HG02884 (cell line): Measurements from ENCODE around the gene RYR1.
A peak's percentile ranks its signal among the peaks of the same experiment; 100 is the strongest.
"Not testable (repeated sequence)": the region's sequence is repeated elsewhere in the genome, so short reads cannot be mapped to it uniquely, and the experiment has no call there.

Experiments used
- ATAC-seq: cut with Tn5 transposase; IDR thresholded peaks from one replicate; pipeline ENCODE4 v1.9.1; 2021; ENCODE audit warnings: mild to moderate bottlenecking, moderate library complexity; ENCODE audit not compliant: unreplicated experiment

RYR1 gene

GRCh38 chr19:38559428-38560401 is 126.2 kb downstream of the RYR1 start:
- ATAC-seq, result peak; percentile 68

- no peak for ATAC-seq
These were observed 127.6 kb downstream of the RYR1 start for GRCh38 chr19:38561053-38561606.

GRCh38 chr19:38561658-38562057 is 128.2 kb downstream of the RYR1 start:
- ATAC-seq, result no peak

GRCh38 chr19:38562096-38562495 is 128.6 kb downstream of the RYR1 start:
- no peak for ATAC-seq

- no peak for ATAC-seq
These were observed 130.0 kb downstream of the RYR1 start for GRCh38 chr19:38563475-38563874.

GRCh38 chr19:38564981-38565690 is 131.6 kb downstream of the RYR1 start:
- no peak for ATAC-seq

GRCh38 chr19:38565691-38566105 is 132.2 kb downstream of the RYR1 start:
- ATAC-seq, result no peak

- no peak for ATAC-seq
These were observed 136.0 kb downstream of the RYR1 start for GRCh38 chr19:38569368-38569983.

GRCh38 chr19:38571682-38572081 is 138.2 kb downstream of the RYR1 start:
- no peak for ATAC-seq

- no peak for ATAC-seq
These were observed 144.3 kb downstream of the RYR1 start for GRCh38 chr19:38577826-38578225.

- not testable (repeated sequence) for ATAC-seq
These were observed 145.8 kb downstream of the RYR1 start for GRCh38 chr19:38579304-38579703.

- ATAC-seq, result no peak
These were observed 146.6 kb downstream of the RYR1 start for GRCh38 chr19:38580080-38580479.

GRCh38 chr19:38583219-38583984 is 149.9 kb downstream of the RYR1 start:
- no peak for ATAC-seq

GRCh38 chr19:38583985-38584305 is 150.5 kb downstream of the RYR1 start:
- ATAC-seq, result no peak

- no peak for ATAC-seq
These were observed 154.1 kb downstream of the RYR1 start for GRCh38 chr19:38587562-38587961.

GRCh38 chr19:38588041-38588440 is 154.6 kb downstream of the RYR1 start:
- no peak for ATAC-seq

- no peak for ATAC-seq
These were observed 159.4 kb downstream of the RYR1 start for GRCh38 chr19:38592940-38593339.

GRCh38 chr19:38596057-38596981 is 162.8 kb downstream of the RYR1 start:
- no peak for ATAC-seq

- no peak for ATAC-seq
These were observed 163.6 kb downstream of the RYR1 start for GRCh38 chr19:38597075-38597474.

GRCh38 chr19:38599722-38600121 is 166.2 kb downstream of the RYR1 start:
- ATAC-seq, result no peak
